Forelimb muscle (tissue), 1 donor: ENCODE results near the gene RPS25. TPM values are rescaled to one million over a fixed set of nuclear protein-coding genes. Genes with fewer than 3 reads are reported as not detected.
"Not testable (repeated sequence)": the region's sequence is repeated elsewhere in the genome, so short reads cannot be mapped to it uniquely, and the experiment has no call there.

Experiments
- DNase-seq: peaks from one replicate; pipeline ENCODE4 v3.0.0-alpha.2; 2013; ENCODE audit warnings: low read depth
- polyA plus RNA-seq: library from polyadenylated mRNA; unstranded; fragments of 120-200 nt; gene quantifications from one replicate; pipeline ENCODE4 v1.2.1, GENCODE V29; 2013; ENCODE audit not compliant: insufficient read length

Gene RPS25
- polyA plus RNA-seq, 1 donor, result 1,746 TPM

GRCh38 chr11:118971646-118972045 is 46.5 kb downstream of the RPS25 start, which contains the start of gene FOXR1:
TSS of gene FOXR1 (plus strand) at chr11:118971761. CDS start at chr11:118971932, 171 bp downstream.
- DNase-seq, result no peak

- not testable (repeated sequence) for DNase-seq
Observed at GRCh38 chr11:118969508-118969907, 48.6 kb downstream of the RPS25 start.

Other genes starting within 250 kb of the RPS25 start
- 66.9 TPM for gene DDX6, start 227.2 kb downstream of the RPS25 start, polyA plus RNA-seq
- not detected for gene CXCR5, start 134.5 kb downstream of the RPS25 start, polyA plus RNA-seq
- gene BCL9L, start 92.4 kb downstream of the RPS25 start, polyA plus RNA-seq, result 74.4 TPM
- gene UPK2, start 62.0 kb downstream of the RPS25 start, polyA plus RNA-seq, result 1.3 TPM
- gene FOXR1, start 46.6 kb downstream of the RPS25 start, polyA plus RNA-seq, result 0.11 TPM
- 18.5 TPM for gene CENATAC, start 20.2 kb downstream of the RPS25 start, polyA plus RNA-seq
- gene TRAPPC4, start 423 bp upstream of the RPS25 start, polyA plus RNA-seq, result 41.5 TPM
- 11.7 TPM for gene SLC37A4, start 12.5 kb upstream of the RPS25 start, polyA plus RNA-seq
- gene HYOU1, start 38.9 kb upstream of the RPS25 start, polyA plus RNA-seq, result 31.3 TPM
- gene VPS11, start 49.5 kb upstream of the RPS25 start, polyA plus RNA-seq, result 24.6 TPM
- 22.3 TPM for gene HMBS, start 66.5 kb upstream of the RPS25 start, polyA plus RNA-seq
- gene DPAGT1, start 83.5 kb upstream of the RPS25 start, polyA plus RNA-seq, result 26.3 TPM
- gene C2CD2L, start 89.0 kb upstream of the RPS25 start, polyA plus RNA-seq, result 6.5 TPM
- 20.2 TPM for gene HINFP, start 103.2 kb upstream of the RPS25 start, polyA plus RNA-seq
- gene ABCG4, start 130.7 kb upstream of the RPS25 start, polyA plus RNA-seq, result 0.14 TPM
- gene NLRX1, start 150.4 kb upstream of the RPS25 start, polyA plus RNA-seq, result 11.6 TPM
- 0.19 TPM for gene NHERF4, start 167.1 kb upstream of the RPS25 start, polyA plus RNA-seq
- 11.4 TPM for gene CBL, start 188.0 kb upstream of the RPS25 start, polyA plus RNA-seq